Stomach (tissue), 9 donors: ENCODE data around the gene RNF166. TPM values are rescaled to one million over a fixed set of nuclear protein-coding genes. Genes with fewer than 3 reads are reported as not detected.

Experiments
- DNase-seq, 2 donors: peaks; one replicate each; pipeline versions ENCODE4 v3.0.0 to v3.0.0-alpha.2; 2013 to 2019
- H3K27ac ChIP-seq, 5 donors: fragments of 200-600 bp in 4 of 5; sonication (generic) in 4 of 5; one replicate each; pipeline ENCODE4 v1.5.1; 2013 to 2019; ENCODE audit warnings: mild to moderate bottlenecking in 1 of 5, moderate library complexity in 1 of 5
- H3K27me3 ChIP-seq, 3 donors: fragments of 200-600 bp; sonication (generic); one replicate each; pipeline ENCODE4 v1.5.1; 2017 to 2019; ENCODE audit warnings: mixed run types in 1 of 3
- H3K36me3 ChIP-seq, 4 donors: fragments of 200-600 bp; sonication (generic); 1 replicate in 3 of 4; 2 replicates in 1 of 4; pipeline ENCODE4 v1.5.1; 2016 to 2019
- H3K4me1 ChIP-seq, 4 donors: fragments of 200-600 bp; sonication (generic); one replicate each; pipeline ENCODE4 v1.5.1; 2016 to 2019
- H3K4me3 ChIP-seq, 4 donors: fragments of 200-600 bp; sonication (generic) in 3 of 4; one replicate each; pipeline ENCODE4 v1.5.1; 2016 to 2019; ENCODE audit warnings: mild to moderate bottlenecking in 1 of 4
- H3K9me3 ChIP-seq, 4 donors: fragments of 200-600 bp; sonication (generic); one replicate each; pipeline ENCODE4 v1.5.1; 2016 to 2019
- EP300 ChIP-seq: sonication (generic); formaldehyde crosslinking; IDR thresholded peaks from one replicate; pipeline ENCODE4 v1.6.1; 2017; ENCODE audit warnings: antibody characterized with exemption
- POLR2A ChIP-seq, 4 donors: fragments of 450-650 bp; IDR thresholded peaks; one replicate each; pipeline ENCODE4 v1.6.1; 2016; ENCODE audit warnings: antibody characterized with exemption in 4 of 4, control low read depth in 2 of 4, mild to moderate bottlenecking in 1 of 4, moderate library complexity in 1 of 4
- POLR2AphosphoS5 ChIP-seq, 3 donors: sonication (generic); formaldehyde crosslinking; IDR thresholded peaks; one replicate each; pipeline ENCODE4 v1.6.1; 2016; ENCODE audit warnings: antibody characterized with exemption in 3 of 3
- WGBS, 5 donors: extraction: QIAGEN DNeasy Blood & Tissue Kit in 3 of 5; methylation state at CpG; one replicate each; pipeline versions ENCODE4 v1.1.5 to v1.1.7; 2013 to 2018; 5-methylcytosine and 5-hydroxymethylcytosine counted together
- intact Hi-C: fragments of 100-400 bp; cut with DNase I; formaldehyde crosslinking; loops from one replicate; pipeline ENCODE4 v1.15.1; 2023; ENCODE audit warnings: low total_unique reads
- polyA plus RNA-seq, 3 donors: library from polyadenylated mRNA; stranded (reverse); fragments of 200-250 nt; gene quantifications; one replicate each; pipeline ENCODE4 v1.2.3, GENCODE V29; 2013
- total RNA-seq, 5 donors: library from RNA; depleted of rRNA; stranded (reverse); fragments of >200 nt; gene quantifications; one replicate each; pipeline versions ENCODE4 v1.1.0 to v1.2.3, GENCODE V29; 2014 to 2016
- TF ChIP-seq, protein P1 (sequence below), 7 experiments: fragments of 450-650 bp in 4 of 7; fragments of 200-600 bp in 3 of 7; sonication (generic) in 3 of 7; IDR thresholded peaks; one replicate each; pipeline ENCODE4 v1.5.1; 2016 to 2019; ENCODE audit warnings: antibody characterized with exemption in 7 of 7, control low read depth in 2 of 7, mild to moderate bottlenecking in 1 of 7
- donor health status: healthy with polysubstance abuse.
- donor health status: Bipolar disorder and iron deficiency.
- donor health status: healthy.

The RNF166 gene
- total and polyA plus RNA-seq, 8 donors, result 8.8 to 31.9 (median 13.9) TPM

DNA sequence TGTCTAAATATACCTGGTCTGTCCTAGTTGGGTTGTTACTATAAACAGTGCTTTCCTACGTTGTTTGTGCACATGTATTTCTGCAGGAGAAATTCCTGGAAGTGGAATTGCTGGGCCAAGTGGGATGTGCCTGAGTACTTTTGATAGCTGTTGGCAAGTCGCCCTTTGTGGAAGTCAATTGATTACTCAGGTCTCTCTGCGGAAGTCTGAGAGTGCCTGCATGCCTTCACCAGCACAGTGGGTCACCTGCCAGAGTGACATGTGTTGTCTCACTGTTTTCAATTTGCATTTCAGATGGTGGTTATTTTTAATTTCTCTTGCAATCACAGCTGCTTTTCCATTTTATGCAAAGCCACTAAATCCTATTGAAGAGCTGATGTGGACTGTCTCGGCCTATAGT, 41.1 kb downstream of the RNF166 start:
- Histone ChIP-seq H3K4me1 (peaks cover 12 to 41% (median 24%) of the 10 kb centered on the region in 4 donors), H3K9me3 (no peaks in the 10 kb centered on the region), H3K27ac (no peak overlapping the region), H3K4me3 (no peak overlapping the region), H3K36me3 (peaks cover 0 to under 1% (median 0%) of the 10 kb centered on the region in 4 donors), H3K27me3 (no peaks in the 10 kb centered on the region)
- intact Hi-C loops, result no loop called here
- WGBS, 5 donors, result 43 to 73% (median 61%) methylated on average over 4 of the region's 4 CpGs
- TF ChIP-seq, protein P1, sequence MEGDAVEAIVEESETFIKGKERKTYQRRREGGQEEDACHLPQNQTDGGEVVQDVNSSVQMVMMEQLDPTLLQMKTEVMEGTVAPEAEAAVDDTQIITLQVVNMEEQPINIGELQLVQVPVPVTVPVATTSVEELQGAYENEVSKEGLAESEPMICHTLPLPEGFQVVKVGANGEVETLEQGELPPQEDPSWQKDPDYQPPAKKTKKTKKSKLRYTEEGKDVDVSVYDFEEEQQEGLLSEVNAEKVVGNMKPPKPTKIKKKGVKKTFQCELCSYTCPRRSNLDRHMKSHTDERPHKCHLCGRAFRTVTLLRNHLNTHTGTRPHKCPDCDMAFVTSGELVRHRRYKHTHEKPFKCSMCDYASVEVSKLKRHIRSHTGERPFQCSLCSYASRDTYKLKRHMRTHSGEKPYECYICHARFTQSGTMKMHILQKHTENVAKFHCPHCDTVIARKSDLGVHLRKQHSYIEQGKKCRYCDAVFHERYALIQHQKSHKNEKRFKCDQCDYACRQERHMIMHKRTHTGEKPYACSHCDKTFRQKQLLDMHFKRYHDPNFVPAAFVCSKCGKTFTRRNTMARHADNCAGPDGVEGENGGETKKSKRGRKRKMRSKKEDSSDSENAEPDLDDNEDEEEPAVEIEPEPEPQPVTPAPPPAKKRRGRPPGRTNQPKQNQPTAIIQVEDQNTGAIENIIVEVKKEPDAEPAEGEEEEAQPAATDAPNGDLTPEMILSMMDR (IDR thresholded peaks at IDR 0.05), result no peak
- TF ChIP-seq EP300, result no peak
- no peak for TF ChIP-seq POLR2A (IDR thresholded peaks at IDR 0.05)
- peak in 1 of 3 donors; percentile 32 for TF ChIP-seq POLR2AphosphoS5 (IDR thresholded peaks at IDR 0.05)
- peak in 1 of 2 donors; percentile 49 for DNase-seq

DNA sequence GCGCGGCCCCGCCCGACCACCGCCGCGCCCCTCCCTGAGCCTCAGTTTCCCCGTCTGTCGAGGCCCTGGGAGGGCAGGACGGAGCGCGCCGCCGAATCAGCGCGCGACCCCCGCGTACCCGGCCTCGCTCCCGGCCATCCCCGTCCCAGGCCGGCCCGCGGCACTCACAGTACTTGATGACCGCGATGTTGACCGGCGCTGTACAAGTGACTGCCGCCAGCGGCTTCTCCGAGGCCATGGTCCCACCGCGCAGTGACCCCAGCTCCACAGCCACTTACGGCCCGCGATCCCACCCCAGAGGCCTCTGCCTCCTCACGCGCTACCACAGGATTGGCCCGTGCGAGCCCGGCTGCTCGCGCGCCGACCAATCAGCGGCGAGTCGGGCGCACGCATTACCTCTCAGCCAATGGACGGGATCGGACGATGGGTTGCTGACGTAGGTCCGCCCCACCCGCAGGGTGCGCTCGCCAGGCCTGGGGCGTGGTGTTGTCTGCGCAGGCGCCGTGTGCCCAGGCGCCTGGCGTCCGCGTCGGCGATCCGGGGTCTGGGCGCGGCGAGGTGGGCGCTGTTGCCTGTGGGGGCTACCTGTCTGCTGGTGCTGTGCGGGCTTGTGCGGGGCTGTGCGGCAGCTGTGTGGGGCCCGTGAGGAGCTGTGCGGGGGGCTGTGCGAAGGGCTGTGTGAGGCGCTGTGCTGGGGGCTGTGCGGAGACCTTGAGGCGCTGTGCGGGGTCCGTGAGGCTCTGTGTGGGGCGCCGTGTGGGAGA, 43.2 kb downstream of the RNF166 start, which contains the start of gene MVD:
Gene MVD (minus strand): TSS at position 249 of the 764 bp plus-strand sequence. CDS start 11 bp downstream, at position 238.
- no peaks in the 10 kb centered on the region for H3K27me3 ChIP-seq
- H3K4me3 ChIP-seq, result peak within 1 kb of the TSS; percentile 79 to 96 (median 94)
- WGBS, 5 donors, result 0% methylated on average over 51 to 88 of the region's 88 CpGs
- DNase-seq, result peak; percentile 97 to 100
- H3K27ac ChIP-seq, result peak within 1 kb of the TSS; percentile 90 to 96 (median 94)
- peak in 2 of 4 donors; percentile 32 to 69 for TF ChIP-seq POLR2A (IDR thresholded peaks at IDR 0.05)
- TF ChIP-seq EP300, result no peak
- TF ChIP-seq, protein P1 (IDR thresholded peaks at IDR 0.05), result peak in 1 of 7 experiments; percentile 10
- TF ChIP-seq POLR2AphosphoS5 (IDR thresholded peaks at IDR 0.05), result peak; percentile 85 to 94 (median 92)
- H3K9me3 ChIP-seq, result no peaks in the 10 kb centered on the region
- intact Hi-C loops, result no loop called here
- peaks cover 12 to 44% (median 24%) of the 10 kb centered on the region in 4 donors for H3K4me1 ChIP-seq
- H3K36me3 ChIP-seq, result peaks cover 3 to 9% (median 5%) of the 10 kb centered on the region in 4 donors

DNA sequence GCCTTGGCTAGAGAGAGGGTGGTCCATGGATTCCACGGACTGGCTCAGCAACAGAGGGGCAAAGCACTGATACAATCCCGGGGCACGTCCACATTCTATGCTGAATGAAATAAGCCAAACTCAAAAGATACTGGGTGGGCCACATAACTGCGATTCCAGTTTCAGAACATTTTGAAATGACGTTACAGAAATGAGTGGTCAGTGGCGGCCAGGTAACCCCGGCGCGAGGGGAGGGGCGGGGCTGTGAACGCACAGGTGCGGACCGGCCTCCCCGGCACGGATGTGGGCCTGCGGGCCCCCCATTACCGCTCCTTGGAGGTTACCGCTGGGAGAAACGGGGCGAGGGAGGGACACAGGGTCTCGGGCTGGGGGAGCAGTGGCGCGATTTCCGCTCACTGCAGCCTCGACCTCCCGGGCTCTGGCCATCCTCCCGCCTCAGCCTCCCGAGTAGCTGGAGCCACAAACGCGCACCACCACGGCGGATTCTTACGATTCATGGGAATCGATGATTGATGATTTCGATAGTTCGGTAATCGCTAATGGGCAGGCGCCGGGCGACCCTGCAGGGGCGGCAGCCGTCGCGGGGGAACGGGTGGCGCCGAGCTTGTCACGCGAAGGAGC, 43.9 kb downstream of the RNF166 start:
- Histone ChIP-seq H3K4me3 (peak overlapping the region; percentile 79 to 96 (median 94)), H3K36me3 (peaks cover 3 to 16% (median 12%) of the 10 kb centered on the region in 4 donors), H3K9me3 (no peaks in the 10 kb centered on the region), H3K27me3 (no peaks in the 10 kb centered on the region), H3K27ac (peak overlapping the region; percentile 90 to 96 (median 94)), H3K4me1 (peaks cover 12 to 44% (median 24%) of the 10 kb centered on the region in 4 donors)
- no peak for DNase-seq
- 1 to 2% (median 1%) methylated on average over 30 to 49 of the region's 49 CpGs for WGBS, 5 donors
- intact Hi-C loops, result no loop called here
- TF ChIP-seq, protein P1 (IDR thresholded peaks at IDR 0.05), result no peak
- no peak for TF ChIP-seq POLR2A (IDR thresholded peaks at IDR 0.05)
- TF ChIP-seq EP300, result no peak
- TF ChIP-seq POLR2AphosphoS5 (IDR thresholded peaks at IDR 0.05), result no peak

DNA sequence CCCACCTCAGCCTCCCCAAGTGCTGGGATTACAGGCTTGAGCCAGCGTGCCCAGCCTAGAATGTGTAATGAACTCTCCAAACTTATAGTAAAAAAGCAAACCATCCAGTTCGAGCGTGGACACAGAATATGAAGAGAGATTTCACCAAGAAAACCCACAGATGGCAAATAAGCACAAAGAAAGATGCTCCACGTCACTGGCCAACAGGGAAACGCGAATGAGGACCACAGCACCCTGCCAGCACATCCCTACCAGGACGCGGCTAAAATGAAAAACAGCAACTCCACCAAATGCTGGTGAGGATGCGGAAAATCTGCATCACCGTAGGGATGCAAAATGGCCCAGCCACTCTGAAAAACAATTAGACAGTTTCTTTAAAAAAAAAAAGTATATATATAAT, 44.7 kb downstream of the RNF166 start:
- H3K9me3 ChIP-seq, result no peaks in the 10 kb centered on the region
- peaks cover 12 to 44% (median 24%) of the 10 kb centered on the region in 4 donors for H3K4me1 ChIP-seq
- no peak overlapping the region for H3K4me3 ChIP-seq
- intact Hi-C loops, result no loop called here
- WGBS, 5 donors, result 76 to 84% (median 80%) methylated on average over 10 of the region's 10 CpGs
- H3K27me3 ChIP-seq, result no peaks in the 10 kb centered on the region
- TF ChIP-seq POLR2A (IDR thresholded peaks at IDR 0.05) (no peak), POLR2AphosphoS5 (IDR thresholded peaks at IDR 0.05) (no peak), EP300 (no peak)
- TF ChIP-seq, protein P1 (IDR thresholded peaks at IDR 0.05), result no peak
- DNase-seq, result no peak
- H3K36me3 ChIP-seq, result peaks cover 3 to 23% (median 18%) of the 10 kb centered on the region in 4 donors
- H3K27ac ChIP-seq, result no peak overlapping the region
